ENCODE results near the gene CA11.

DNA sequence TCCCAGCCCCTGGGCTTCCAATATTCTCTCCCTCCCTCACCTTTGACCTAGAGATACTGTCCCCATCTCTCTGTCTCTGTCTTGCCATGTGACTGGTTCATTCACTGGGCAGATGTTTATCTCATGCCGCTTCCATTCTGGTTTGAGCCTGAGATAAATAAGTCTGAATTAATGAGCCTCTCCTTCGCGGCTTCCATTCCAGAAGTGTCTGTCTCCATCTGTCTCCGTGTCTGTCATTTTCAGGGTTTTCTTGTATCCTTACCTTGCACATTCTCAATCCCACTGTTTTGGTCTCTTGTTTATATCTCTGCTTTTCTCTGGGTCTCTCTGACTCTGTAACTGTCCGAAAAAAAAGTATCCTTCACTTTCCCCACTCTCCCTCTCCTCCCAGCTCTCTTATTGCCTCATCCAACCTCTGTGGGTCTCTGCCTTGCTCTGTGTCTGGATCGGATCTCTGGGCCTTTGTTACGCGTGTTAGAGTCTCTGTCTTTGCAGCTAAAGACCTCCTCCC lies 22.4 kb downstream of the CA11 start:
- TF ChIP-seq RAD21 (IDR thresholded peaks at IDR 0.05; ENCODE audit: low read depth) (no peak), NFIC (IDR thresholded peaks at IDR 0.05) (no peak), TCF12 (IDR thresholded peaks at IDR 0.05; ENCODE audit: low read depth) (no peak)
